Subcutaneous adipose tissue (tissue), 4 donors: ENCODE results near the gene GAMT. TPM values are rescaled to one million over a fixed set of nuclear protein-coding genes. Genes with fewer than 3 reads are reported as not detected.

Experiments used
- total RNA-seq, 4 donors: library from RNA; depleted of rRNA; stranded (reverse); fragments of >200 nt; gene quantifications; one replicate each; pipeline ENCODE4 v1.1.0, GENCODE V29; 2016
- TF ChIP-seq, protein P1 (sequence below): fragments of 450-650 bp; IDR thresholded peaks from one replicate; pipeline ENCODE4 v1.5.1; 2016; ENCODE audit warnings: low read depth, mild to moderate bottlenecking, control low read depth, antibody characterized with exemption, moderate library complexity

The GAMT gene
- total RNA-seq, 4 donors from 2014 or later, result 4.2 to 29.3 (median 17.2) TPM

DNA sequence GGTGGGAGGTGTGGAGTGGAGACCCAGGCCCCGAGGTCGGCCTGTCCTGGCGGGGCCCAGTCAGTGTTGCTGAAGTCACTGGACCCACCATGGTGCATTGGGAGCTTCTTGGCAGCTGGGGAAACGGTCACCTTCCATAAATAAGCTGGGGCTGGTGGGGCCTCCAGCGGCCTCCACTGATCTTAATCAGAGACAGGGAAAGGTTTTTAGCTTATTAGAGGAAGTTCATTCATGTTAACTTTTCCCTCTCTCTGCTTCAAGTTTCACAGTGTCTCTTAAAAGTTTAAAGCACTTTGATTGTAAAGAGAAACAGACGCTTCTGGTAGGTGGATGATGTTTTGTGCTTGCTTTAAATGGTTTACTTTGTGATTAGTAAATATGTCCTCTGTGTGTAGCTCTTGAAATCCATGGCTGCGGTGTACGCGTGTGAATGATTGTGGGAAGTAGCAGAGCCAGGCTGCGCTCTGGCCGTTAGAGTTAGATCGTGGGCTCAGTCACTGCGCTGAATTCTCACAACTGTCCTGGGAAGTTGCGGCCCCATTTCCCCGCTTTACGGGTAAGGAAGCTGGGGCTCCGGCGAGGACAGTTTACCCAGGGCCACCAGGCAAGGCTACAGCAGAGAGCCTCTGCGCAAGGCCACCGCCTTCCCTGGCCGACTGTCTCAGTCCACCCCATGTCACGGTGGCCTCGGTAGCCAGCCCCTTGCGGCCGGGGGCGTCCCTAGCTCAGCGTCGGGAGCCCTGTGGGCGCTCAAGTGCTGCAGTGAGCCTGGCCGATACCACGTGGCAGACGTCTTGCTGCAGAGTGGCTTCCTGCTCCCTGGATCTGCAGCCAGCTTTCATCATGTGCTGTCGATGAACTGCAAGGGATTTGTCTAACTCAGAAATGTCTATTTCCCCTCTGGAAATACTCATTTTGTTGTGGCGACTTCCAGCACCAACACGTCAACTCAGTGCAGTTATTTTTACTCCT, 34.2 kb downstream of the GAMT start:
- TF ChIP-seq, protein P1, sequence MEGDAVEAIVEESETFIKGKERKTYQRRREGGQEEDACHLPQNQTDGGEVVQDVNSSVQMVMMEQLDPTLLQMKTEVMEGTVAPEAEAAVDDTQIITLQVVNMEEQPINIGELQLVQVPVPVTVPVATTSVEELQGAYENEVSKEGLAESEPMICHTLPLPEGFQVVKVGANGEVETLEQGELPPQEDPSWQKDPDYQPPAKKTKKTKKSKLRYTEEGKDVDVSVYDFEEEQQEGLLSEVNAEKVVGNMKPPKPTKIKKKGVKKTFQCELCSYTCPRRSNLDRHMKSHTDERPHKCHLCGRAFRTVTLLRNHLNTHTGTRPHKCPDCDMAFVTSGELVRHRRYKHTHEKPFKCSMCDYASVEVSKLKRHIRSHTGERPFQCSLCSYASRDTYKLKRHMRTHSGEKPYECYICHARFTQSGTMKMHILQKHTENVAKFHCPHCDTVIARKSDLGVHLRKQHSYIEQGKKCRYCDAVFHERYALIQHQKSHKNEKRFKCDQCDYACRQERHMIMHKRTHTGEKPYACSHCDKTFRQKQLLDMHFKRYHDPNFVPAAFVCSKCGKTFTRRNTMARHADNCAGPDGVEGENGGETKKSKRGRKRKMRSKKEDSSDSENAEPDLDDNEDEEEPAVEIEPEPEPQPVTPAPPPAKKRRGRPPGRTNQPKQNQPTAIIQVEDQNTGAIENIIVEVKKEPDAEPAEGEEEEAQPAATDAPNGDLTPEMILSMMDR, result no peak

DNA sequence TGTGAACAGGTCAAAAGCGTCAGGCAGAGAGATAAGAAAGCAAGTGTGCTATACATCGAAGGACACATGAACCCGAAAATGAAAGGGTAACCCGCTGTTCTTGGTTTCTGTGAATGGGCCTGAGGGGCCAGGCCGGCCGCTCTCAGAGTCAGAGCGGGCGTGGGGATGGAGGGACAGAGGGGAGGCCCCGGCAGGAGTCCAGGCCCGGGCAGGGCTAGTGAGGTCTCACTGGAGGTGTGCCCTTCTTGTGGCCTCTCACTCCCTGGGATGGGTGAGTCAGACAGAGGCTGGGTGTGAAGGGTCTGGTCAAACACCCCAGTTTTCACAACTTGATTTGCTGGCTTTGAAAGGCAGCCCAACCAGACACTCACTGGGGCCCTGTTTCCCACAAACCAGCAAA, 35.0 kb downstream of the GAMT start:
- TF ChIP-seq, protein P1, result no peak

GRCh38 chr19:1365319-1366269, 35.7 kb downstream of the GAMT start:
- TF ChIP-seq, protein P1, result no peak

DNA sequence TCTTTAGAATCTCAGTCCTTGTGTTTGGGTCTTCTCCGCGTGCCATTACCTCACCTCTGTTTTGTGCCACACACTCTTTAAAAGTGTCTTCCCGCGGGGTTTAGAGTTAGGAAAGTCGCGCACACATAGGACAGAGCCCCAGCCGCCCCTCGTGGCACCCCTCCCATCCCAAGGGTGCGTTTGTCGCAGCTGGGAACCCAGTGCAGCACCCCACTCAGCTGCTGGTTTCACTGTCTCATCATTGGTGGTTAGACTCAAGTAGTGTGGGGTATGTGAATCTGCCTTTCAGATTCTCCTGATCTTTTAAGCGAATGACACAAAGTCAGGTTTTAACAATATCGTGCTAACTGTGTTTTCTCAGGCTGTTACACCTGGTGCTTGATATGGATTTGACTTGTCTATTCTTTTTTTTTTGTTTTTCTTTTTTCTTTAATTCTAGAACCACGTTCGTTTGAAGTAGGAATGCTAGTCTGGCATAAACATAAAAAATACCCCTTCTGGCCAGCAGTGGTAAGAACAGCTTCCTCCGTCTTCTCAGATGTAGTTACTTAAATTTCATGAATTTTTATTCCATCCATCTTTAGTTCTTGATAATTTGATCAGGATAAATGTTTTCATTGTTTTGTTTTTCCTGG, 37.2 kb downstream of the GAMT start:
- TF ChIP-seq, protein P1, result no peak

- TF ChIP-seq, protein P1, result no peak
Observed at GRCh38 chr19:1363599-1363998, 37.7 kb downstream of the GAMT start.

DNA sequence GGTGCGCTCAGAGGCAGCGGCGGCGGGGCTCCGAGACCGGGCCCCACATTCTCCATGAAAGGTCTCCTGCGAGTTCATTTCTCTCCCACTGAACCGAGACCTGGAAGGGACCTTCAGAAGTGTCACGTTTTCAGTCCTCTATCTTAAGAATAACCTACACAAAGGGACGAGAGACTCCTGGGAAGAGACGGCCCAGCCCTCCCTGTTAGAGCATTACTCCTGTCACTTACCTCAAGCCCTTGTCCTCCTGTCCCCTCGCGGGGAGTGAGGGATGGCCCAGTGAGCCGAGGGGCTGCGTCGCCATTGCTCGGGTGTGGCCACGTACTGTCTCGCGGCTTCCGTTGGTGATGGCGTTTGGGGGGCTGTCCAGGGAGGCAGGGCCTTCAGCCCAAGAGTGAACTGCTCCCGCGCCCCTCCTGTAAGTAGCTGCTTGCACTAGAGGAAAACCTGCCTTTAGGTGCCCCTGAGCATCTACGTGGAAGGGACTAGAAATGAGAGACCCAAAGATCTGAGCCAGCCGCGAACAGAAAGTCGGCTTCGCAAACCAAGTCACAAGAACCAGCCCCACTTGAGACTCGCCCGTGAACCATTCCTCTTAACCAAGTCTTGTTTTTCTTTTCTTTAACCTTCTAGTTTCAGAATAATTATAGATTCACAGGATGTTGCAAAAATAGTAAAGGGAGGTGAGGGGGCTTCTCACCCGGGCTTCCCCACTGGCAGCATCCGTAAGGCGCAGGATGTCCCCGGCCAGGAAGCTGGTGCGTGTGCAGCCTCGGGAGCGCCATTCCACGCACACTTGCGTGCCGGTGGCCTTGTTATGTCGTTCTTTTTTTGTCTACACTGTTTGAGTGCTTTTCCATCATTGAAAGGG, 38.7 kb downstream of the GAMT start:
- TF ChIP-seq, protein P1, result no peak
